Activated CD4-positive, alpha-beta T cell treated with anti-CD3 and anti-CD28 coated beads, Interleukin-2, amount 50 U/mL, for 24 hours (primary cell): ENCODE measurements around the gene EVPL.
"Not testable (repeated sequence)": the region's sequence is repeated elsewhere in the genome, so short reads cannot be mapped to it uniquely, and the experiment has no call there.

Source experiments
- DNase-seq, 2 donors: peaks; one replicate each; pipeline ENCODE4 v3.0.0-alpha.2; 2020; ENCODE audit warnings: low read depth in 1 of 2, low spot score in 1 of 2

Gene EVPL

GRCh38 chr17:75969044-75969443, 58.1 kb downstream of the EVPL start:
- not testable (repeated sequence) for DNase-seq

DNA sequence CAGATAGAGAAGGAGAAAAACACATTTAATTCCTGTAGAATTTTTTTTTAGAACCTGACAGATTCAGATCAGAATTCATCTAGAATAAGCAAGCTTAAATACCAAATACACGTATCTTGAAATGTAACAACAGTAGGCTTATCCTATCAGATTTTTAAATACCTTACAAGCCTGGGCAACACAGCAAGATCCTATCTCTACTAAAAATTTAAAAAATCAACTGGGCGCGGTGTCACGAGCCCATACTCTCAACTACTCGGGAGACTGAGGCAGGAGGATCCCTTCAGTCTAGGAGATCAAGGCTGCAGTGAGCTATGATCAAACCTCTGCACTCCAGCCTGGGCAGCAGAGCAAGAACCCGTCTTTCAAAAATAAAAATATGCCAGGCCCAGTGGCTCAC, 61.6 kb downstream of the EVPL start:
- DNase-seq: no peak

DNA sequence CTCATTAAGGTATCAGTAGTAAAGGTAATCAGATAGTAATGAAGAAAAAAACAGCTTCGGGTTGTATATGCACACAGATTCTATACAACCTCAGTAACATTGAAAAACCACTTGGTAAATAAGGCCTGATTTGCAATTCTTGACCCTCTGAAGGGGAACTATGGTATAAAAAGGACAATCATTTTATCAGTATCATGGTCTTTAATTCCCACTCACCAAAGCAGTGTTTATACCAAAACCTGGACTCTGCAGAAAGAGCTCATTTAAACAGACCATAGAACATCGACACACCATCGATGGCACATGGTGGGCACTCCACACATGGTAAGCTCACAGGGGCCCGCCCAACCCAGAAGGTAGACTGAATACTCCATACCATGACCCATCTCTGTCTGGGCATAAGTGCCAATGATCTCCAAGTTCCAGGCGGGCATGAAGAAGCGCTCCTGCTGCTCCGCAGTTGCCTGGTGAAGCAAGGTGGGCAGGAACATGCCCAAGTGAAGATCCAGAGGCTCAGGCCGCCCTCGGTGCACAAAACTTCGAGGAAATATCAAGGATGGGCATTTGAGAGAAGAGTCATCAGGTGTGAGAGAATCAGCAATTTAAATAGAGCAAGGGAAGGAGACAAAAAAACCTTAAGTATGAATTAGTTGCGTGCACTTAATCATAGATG, 67.1 kb downstream of the EVPL start:
- no peak for DNase-seq

GRCh38 chr17:75959051-75959838, 67.9 kb downstream of the EVPL start:
- DNase-seq: no peak
